GM12891 (cell line): ENCODE data around the gene SMCO1.
"Not testable (repeated sequence)": the region's sequence is repeated elsewhere in the genome, so short reads cannot be mapped to it uniquely, and the experiment has no call there.

Experiments
- DNase-seq: peaks from one replicate; pipeline ENCODE4 v3.0.0; 2011; ENCODE audit warnings: low spot score; ENCODE audit not compliant: insufficient read length
- FAIRE-seq: peaks from 2 replicates; lab custom pipeline; 2011; peaks lifted over from hg19 to GRCh38; lab: Jason Lieb, UNC
- PAX5 ChIP-seq: IDR thresholded peaks from 2 replicates; pipeline ENCODE4 v1.6.1; 2011; ENCODE audit warnings: low read length, moderate library complexity, mild to moderate bottlenecking; ENCODE audit not compliant: insufficient read depth, severe bottlenecking
- POLR2A ChIP-seq: IDR thresholded peaks from 2 replicates; pipeline ENCODE4 v1.6.1; 2011; ENCODE audit warnings: low read depth, low read length, control low read depth
- POLR2AphosphoS5 ChIP-seq: IDR thresholded peaks from 2 replicates; pipeline ENCODE4 v1.6.1; 2011; ENCODE audit warnings: low read depth, low read length, control low read depth
- POU2F2 ChIP-seq: IDR thresholded peaks from 2 replicates; pipeline ENCODE4 v1.6.1; 2011; ENCODE audit warnings: low read depth, mild to moderate bottlenecking, control low read depth, low read length, moderate library complexity
- SPI1 ChIP-seq: IDR thresholded peaks from 2 replicates; pipeline ENCODE4 v1.6.1; 2011; ENCODE audit warnings: low read depth, low read length, control low read depth
- TAF1 ChIP-seq: IDR thresholded peaks from 2 replicates; pipeline ENCODE4 v1.6.1; 2011; ENCODE audit warnings: low read depth, low read length, control low read depth

SMCO1 gene

GRCh38 chr3:196504556-196504955 is 10.6 kb downstream of the SMCO1 start:
- DNase-seq (no peak), FAIRE-seq (no peak)
- TF ChIP-seq TAF1 (no peak), POU2F2 (no peak), POLR2A (no peak), SPI1 (no peak), POLR2AphosphoS5 (no peak), PAX5 (no peak)

- FAIRE-seq, DNase-seq: not testable (repeated sequence)
Observed at GRCh38 chr3:196504077-196504398, 11.1 kb downstream of the SMCO1 start.

GRCh38 chr3:196503196-196504076 is 11.7 kb downstream of the SMCO1 start, which contains the start of gene RNF168:
RNF168 (minus strand) TSS chr3:196503768; CDS start chr3:196503173, 595 bp downstream.
- DNase-seq = peak; percentile 89
- peak; percentile 89 for FAIRE-seq
- peak; percentile 56; the same call in 1 of the 2 replicates for TF ChIP-seq POU2F2
- TF ChIP-seq POLR2A = peak; percentile 86
- peak; percentile 1 for TF ChIP-seq PAX5
- peak; percentile 88 for TF ChIP-seq POLR2AphosphoS5
- TF ChIP-seq SPI1 = peak; percentile 62
- TF ChIP-seq TAF1 = peak; percentile 85

- DNase-seq (no peak), FAIRE-seq (peak; percentile 76)
- TF ChIP-seq POLR2AphosphoS5 (no peak), POLR2A (no peak), POU2F2 (peak; percentile 51; the same call in 1 of the 2 replicates), SPI1 (peak; percentile 71), PAX5 (no peak), TAF1 (0 out of 2 replicates have a peak, but pooled peaks have one; percentile 33)
Observed at GRCh38 chr3:196502775-196503195, 12.4 kb downstream of the SMCO1 start.

GRCh38 chr3:196501316-196502044 is 13.7 kb downstream of the SMCO1 start:
- FAIRE-seq (no peak), DNase-seq (no peak)
- TF ChIP-seq POLR2A = no peak; the same call in 1 of the 2 replicates
- no peak for TF ChIP-seq PAX5
- no peak for TF ChIP-seq TAF1
- no peak for TF ChIP-seq POLR2AphosphoS5
- no peak for TF ChIP-seq POU2F2
- TF ChIP-seq SPI1 = no peak

- DNase-seq (no peak), FAIRE-seq (no peak)
- TF ChIP-seq POLR2AphosphoS5 (no peak), POU2F2 (peak; percentile 73), TAF1 (no peak)
Observed at GRCh38 chr3:196499807-196500524, 15.2 kb downstream of the SMCO1 start.

- DNase-seq (no peak), FAIRE-seq (no peak)
- TF ChIP-seq PAX5 (no peak), TAF1 (no peak), POU2F2 (no peak), POLR2A (no peak), SPI1 (no peak), POLR2AphosphoS5 (no peak)
Observed at GRCh38 chr3:196499061-196499460, 16.1 kb downstream of the SMCO1 start.

GRCh38 chr3:196498297-196498696 is 16.8 kb downstream of the SMCO1 start:
- DNase-seq = no peak
- TF ChIP-seq SPI1 (no peak), POLR2A (no peak), TAF1 (no peak), PAX5 (no peak), POU2F2 (no peak), POLR2AphosphoS5 (no peak)
- FAIRE-seq = no peak

GRCh38 chr3:196496183-196496582 is 19.0 kb downstream of the SMCO1 start:
- FAIRE-seq = no peak
- TF ChIP-seq POLR2A = no peak
- no peak for TF ChIP-seq SPI1
- no peak for TF ChIP-seq TAF1
- no peak for TF ChIP-seq POLR2AphosphoS5
- no peak for TF ChIP-seq POU2F2
- TF ChIP-seq PAX5 = no peak
- DNase-seq = no peak

- DNase-seq (no peak), FAIRE-seq (no peak)
- TF ChIP-seq POLR2A = no peak
- no peak for TF ChIP-seq POU2F2
- no peak for TF ChIP-seq PAX5
- TF ChIP-seq POLR2AphosphoS5 = 0 out of 2 replicates have a peak, but pooled peaks have one; percentile 32
- TF ChIP-seq SPI1 = no peak
- no peak for TF ChIP-seq TAF1
Observed at GRCh38 chr3:196493292-196493691, 21.9 kb downstream of the SMCO1 start.
